GM12864 (cell line): ENCODE measurements around the gene ENSA.
A peak's percentile ranks its signal among the peaks of the same experiment; 100 is the strongest.
"Not testable (repeated sequence)": the region's sequence is repeated elsewhere in the genome, so short reads cannot be mapped to it uniquely, and the experiment has no call there.

ENCODE experiments used
- DNase-seq: peaks from one replicate; pipeline ENCODE4 v3.0.0-alpha.2; 2011; ENCODE audit warnings: low read depth
- H3K4me3 ChIP-seq: 2 replicates; pipeline ENCODE4 v1.5.1; 2011; ENCODE audit warnings: mild to moderate bottlenecking, low read depth, low read length, control low read depth
- TF ChIP-seq, protein P1 (sequence below): IDR thresholded peaks from 2 replicates; pipeline ENCODE4 v1.5.1; 2011; ENCODE audit warnings: low read depth, mild to moderate bottlenecking, moderate library complexity, low read length, control low read depth, inconsistent platforms; ENCODE audit errors: missing control alignments

The ENSA gene

DNA sequence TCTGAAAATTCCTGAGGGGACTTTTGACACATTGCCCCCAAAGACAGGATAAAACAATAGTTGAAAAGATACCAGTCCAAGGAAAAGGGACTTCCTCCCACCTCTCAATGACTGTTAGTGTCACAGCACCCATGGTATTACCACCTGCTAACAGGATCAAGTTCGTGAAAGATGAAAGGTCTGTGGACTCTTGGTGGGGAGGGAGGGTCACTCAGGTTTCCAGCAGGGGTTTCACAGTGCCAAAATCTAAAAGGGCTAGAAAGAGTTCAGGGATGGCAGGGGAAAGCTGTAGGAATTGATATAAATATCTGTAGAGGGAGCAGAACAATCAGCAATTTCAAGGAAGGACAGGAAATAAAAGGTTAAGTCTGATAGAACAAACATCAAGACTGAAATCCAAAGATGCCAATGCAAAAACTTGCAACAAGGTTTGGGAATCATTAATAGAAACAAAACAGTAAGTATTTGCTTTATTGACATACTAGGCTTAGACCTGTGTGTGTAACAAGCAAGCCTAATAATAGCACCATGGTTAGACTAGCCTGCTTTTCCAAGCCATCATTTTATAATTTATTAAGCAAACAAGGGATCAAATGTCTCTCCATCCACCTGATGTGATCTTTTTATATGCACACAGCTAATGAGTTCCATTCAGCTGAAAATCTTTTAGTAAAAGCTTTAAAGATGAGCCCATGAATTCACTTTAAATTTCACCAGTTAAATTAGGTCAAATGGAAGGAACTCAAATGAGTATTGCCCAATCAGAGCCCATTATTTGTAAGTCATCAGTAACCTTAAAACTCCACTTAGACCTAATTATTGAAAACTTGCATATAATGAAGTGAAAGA, 53.7 kb downstream of the ENSA start:
- TF ChIP-seq, protein P1, sequence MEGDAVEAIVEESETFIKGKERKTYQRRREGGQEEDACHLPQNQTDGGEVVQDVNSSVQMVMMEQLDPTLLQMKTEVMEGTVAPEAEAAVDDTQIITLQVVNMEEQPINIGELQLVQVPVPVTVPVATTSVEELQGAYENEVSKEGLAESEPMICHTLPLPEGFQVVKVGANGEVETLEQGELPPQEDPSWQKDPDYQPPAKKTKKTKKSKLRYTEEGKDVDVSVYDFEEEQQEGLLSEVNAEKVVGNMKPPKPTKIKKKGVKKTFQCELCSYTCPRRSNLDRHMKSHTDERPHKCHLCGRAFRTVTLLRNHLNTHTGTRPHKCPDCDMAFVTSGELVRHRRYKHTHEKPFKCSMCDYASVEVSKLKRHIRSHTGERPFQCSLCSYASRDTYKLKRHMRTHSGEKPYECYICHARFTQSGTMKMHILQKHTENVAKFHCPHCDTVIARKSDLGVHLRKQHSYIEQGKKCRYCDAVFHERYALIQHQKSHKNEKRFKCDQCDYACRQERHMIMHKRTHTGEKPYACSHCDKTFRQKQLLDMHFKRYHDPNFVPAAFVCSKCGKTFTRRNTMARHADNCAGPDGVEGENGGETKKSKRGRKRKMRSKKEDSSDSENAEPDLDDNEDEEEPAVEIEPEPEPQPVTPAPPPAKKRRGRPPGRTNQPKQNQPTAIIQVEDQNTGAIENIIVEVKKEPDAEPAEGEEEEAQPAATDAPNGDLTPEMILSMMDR: no peak
- no peak for DNase-seq
- peak overlapping the region; percentile 98 for H3K4me3 ChIP-seq

DNA sequence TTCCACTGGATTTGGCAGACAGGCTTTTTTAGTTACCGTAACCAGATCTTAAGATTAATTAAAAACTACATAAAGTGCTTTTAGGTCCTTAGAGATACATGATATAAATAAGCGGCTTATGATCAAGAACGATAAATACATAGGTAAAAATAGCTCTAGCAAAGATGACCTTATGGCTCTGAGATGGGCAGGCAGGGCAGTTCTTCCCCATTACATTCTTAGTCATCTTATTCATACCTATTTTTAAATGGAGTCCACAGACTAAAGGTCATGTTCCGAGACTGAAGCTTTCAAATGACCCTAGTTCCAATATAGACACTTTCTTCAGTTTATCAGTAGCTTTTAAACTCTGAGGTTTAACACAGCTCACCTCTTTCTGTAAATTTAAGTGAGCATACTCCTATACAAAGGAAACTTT, 54.3 kb downstream of the ENSA start:
- TF ChIP-seq, protein P1: no peak
- DNase-seq: no peak
- H3K4me3 ChIP-seq: peak overlapping the region; percentile 98

DNA sequence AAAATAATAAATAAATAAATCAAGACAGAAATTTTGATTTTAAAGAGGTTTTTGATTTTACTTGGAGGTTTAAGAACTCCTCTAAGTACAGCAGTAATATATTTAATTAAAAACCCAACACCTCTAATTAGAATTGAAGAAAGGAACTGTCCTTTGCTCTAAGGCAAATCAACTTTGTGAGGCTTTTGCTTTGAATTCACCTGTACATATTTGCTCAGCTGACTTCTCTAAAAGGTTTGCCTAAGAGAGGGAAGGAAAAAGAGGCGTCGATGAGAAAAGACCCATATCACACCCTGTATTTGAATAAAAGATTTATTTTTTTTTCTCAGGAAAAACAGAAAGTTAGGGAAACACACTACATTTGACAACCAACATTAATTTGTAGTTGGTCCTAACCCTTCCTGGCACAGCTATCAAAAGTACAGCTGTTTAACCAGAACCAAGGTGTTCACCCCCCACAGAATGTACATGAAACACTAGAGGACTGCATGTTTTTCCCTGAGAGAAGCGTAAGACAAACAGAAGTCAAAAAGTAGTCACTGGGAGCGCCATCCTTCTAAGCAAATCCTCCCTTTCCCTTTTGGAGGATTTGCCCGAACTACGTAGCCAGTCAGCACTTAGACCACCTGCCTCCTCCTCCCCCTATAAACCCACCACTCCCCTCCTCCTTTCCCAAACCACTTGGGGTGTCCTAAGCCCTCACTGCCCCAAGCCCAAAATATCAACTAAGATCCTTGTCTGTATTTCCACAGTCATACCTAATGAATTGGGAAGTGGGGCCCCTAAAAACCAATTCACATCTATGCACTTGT, 54.9 kb downstream of the ENSA start:
- TF ChIP-seq, protein P1: no peak
- no peak for DNase-seq
- peak overlapping the region; percentile 98 for H3K4me3 ChIP-seq

DNA sequence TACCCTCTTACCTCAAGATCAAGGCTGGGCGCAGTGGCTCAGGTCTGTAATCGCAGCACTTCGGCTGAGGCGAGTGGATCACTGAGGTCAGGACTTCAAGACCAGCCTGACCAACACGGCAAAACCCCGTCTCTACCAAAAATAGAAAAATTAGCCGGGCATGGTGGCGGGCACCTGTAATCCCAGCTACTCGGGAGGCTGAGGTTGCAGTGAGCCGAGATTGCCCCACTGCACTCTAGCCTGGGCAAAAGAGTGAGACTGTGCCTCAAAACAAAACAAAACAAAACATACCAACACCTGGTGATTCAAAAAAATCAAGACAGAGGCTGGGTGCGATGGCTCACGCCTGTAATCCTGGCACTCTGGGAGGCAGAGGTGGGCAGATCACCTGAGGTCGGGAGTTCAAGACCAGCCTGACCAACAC, 55.8 kb downstream of the ENSA start:
- DNase-seq: not testable (repeated sequence)
- peak overlapping the region; percentile 23 for H3K4me3 ChIP-seq

DNA sequence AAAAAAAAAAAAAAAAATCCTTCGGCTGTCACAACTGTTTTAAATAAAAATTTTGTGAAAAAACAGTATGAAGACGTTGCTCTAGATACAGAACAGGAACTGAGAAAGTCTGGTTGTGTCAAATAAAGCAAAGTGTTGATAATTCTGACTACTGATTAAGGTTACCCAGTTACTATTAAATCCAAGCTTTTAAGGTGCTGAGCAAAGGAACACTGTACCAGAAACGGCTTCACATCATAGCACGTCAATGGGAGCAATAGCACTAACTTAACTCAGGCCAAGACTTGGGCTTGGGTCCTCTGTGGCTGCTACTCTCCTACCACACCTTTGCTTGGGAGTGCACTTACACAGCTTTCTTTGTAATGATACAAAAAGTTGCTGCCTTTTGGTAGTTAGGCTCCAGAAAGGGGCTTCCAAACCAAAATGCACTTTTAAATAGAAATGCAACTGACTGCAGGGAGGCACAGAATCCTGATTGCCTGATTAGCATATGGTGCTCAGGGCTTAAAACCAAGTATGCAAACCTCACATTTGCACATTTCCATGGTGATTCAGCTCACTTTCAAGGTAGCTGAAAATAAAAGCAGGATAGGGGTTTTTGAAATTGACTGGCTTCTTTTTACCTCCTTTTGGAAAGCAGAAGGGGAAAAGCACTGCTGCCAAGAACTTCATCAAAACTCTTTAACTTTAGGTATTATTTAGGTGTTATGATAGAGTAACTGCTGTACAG, 56.3 kb downstream of the ENSA start:
- peak overlapping the region; percentile 23 for H3K4me3 ChIP-seq
- no peak for DNase-seq
- TF ChIP-seq, protein P1: no peak
